ENCODE measurements around the gene GMFB. TPM values are rescaled to one million over a fixed set of nuclear protein-coding genes. Genes with fewer than 3 reads are reported as not detected.

GMFB gene
- total and polyA plus RNA-seq, 2 experiments from 2014 or later, result 56.5 to 88.3 TPM

- Histone ChIP-seq H3F3A (replicated peaks; ENCODE audit: low read depth) (0 out of 2 replicates have a peak, but pooled peaks cover 5% of the 10 kb centered on the region), H3K36me3 (ENCODE audit: insufficient read depth) (no peaks in the 10 kb centered on the region), H3K9me2 (ENCODE audit: insufficient read depth) (no peaks in the 10 kb centered on the region), H3K4me1 (ENCODE audit: insufficient read depth) (peaks cover 24% of the 10 kb centered on the region), H3K27me3 (ENCODE audit: insufficient read depth) (no peaks in the 10 kb centered on the region), H4K20me1 (replicated peaks; ENCODE audit: insufficient read depth) (0 out of 2 replicates have a peak, but pooled peaks cover 5% of the 10 kb centered on the region), H2AFZ (peak overlapping the region; percentile 1; the same call in 1 of the 2 replicates), H3K79me2 (replicated peaks; ENCODE audit: insufficient read depth) (peaks cover 50% of the 10 kb centered on the region), H3K27ac (ENCODE audit: low read depth) (peak overlapping the region; percentile 99), H3K4me3 (peak overlapping the region; percentile 61), H3K4me2 (peak overlapping the region; percentile 80)
- Mint-ChIP-seq H3K9me3 (no peaks in the 10 kb centered on the region; the same call in 2 of the 3 replicates), H3K27me3 (ENCODE audit: insufficient read depth, low read depth, poor library complexity) (peaks cover 18% of the 10 kb centered on the region), H3K4me1 (peaks cover 38% of the 10 kb centered on the region), H3K36me3 (ENCODE audit: low read depth) (peaks cover 8% of the 10 kb centered on the region; the same call in 2 of the 3 replicates), H3K27ac (peak overlapping the region; percentile 95), H3K4me3 (peak overlapping the region; percentile 81)
- TF ChIP-seq ETS1 (IDR thresholded peaks at IDR 0.05), result no peak
- TF ChIP-seq CTCF (conservative IDR thresholded peaks at IDR 0.05; ENCODE audit: low read depth in 2 of 2), result peak in 1 of 2 experiments; percentile 33; a peak in 2 of 4 replicates
- ATAC-seq (peak; percentile 73), DNase-seq (ENCODE audit: low spot score) (peak; percentile 84)
Observed at GRCh38 chr14:54488318-54488645, 498 bp downstream of the GMFB start.

- Histone ChIP-seq H3K27me3 (ENCODE audit: insufficient read depth) (no peaks in the 10 kb centered on the region), H3K9me2 (ENCODE audit: insufficient read depth) (no peaks in the 10 kb centered on the region), H3K36me3 (ENCODE audit: insufficient read depth) (peaks cover 3% of the 10 kb centered on the region; the same call in 1 of the 2 replicates), H3K4me1 (ENCODE audit: insufficient read depth) (peaks cover 24% of the 10 kb centered on the region), H3F3A (replicated peaks; ENCODE audit: low read depth) (0 out of 2 replicates have a peak, but pooled peaks cover 5% of the 10 kb centered on the region), H3K79me2 (replicated peaks; ENCODE audit: insufficient read depth) (peaks cover 55% of the 10 kb centered on the region), H4K20me1 (replicated peaks; ENCODE audit: insufficient read depth) (peaks cover 9% of the 10 kb centered on the region), H3K4me3 (peak overlapping the region; percentile 61), H2AFZ (no peak overlapping the region), H3K4me2 (peak overlapping the region; percentile 80), H3K27ac (ENCODE audit: low read depth) (peak overlapping the region; percentile 99)
- H3K36me3 Mint-ChIP-seq (ENCODE audit: low read depth), result peaks cover 12% of the 10 kb centered on the region
- H3K4me1 Mint-ChIP-seq, result peaks cover 34% of the 10 kb centered on the region
- DNase-seq (ENCODE audit: low spot score), result peak; percentile 44
- peak; percentile 23 for ATAC-seq
- H3K27ac Mint-ChIP-seq, result peak overlapping the region; percentile 95
- no peaks in the 10 kb centered on the region; the same call in 2 of the 3 replicates for H3K9me3 Mint-ChIP-seq
- TF ChIP-seq REST (IDR thresholded peaks at IDR 0.05; ENCODE audit: unreplicated experiment), result no peak
- TF ChIP-seq STAT1 (IDR thresholded peaks at IDR 0.05; ENCODE audit: unreplicated experiment), result no peak
- TF ChIP-seq CREB1 (CRISPR knock-in tag; IDR thresholded peaks at IDR 0.05; ENCODE audit: low read depth), result no peak
- no peak for TF ChIP-seq ZNF462 (CRISPR knock-in tag; IDR thresholded peaks at IDR 0.05)
- TF ChIP-seq POLR2AphosphoS5 (IDR thresholded peaks at IDR 0.05; ENCODE audit: low read depth), result peak; percentile 29; the same call in 1 of the 2 replicates
- H3K27me3 Mint-ChIP-seq (ENCODE audit: insufficient read depth, low read depth, poor library complexity), result peaks cover 18% of the 10 kb centered on the region
- H3K4me3 Mint-ChIP-seq, result peak overlapping the region; percentile 81
Observed at GRCh38 chr14:54487771-54488170, 1.0 kb downstream of the GMFB start.

Data from GM23338 (cell line).